Tibial nerve (tissue), 4 donors: ENCODE measurements around the gene LRRC51. TPM values are rescaled to one million over a fixed set of nuclear protein-coding genes. Genes with fewer than 3 reads are reported as not detected.

Source experiments
- DNase-seq, 2 donors: peaks; one replicate each; pipeline ENCODE4 v3.0.0-alpha.2; 2019; ENCODE audit warnings: low spot score in 2 of 2
- H3K27ac ChIP-seq, 4 donors: fragments of 200-600 bp; sonication (generic) in 3 of 4; one replicate each; pipeline ENCODE4 v1.5.1; 2017 to 2019; ENCODE audit warnings: mild to moderate bottlenecking in 1 of 4
- H3K27me3 ChIP-seq, 2 donors: fragments of 200-600 bp; sonication (generic) in 1 of 2; one replicate each; pipeline versions ENCODE4 v1.5.1 to v1.6.0; 2017 to 2019
- H3K36me3 ChIP-seq, 3 donors: fragments of 200-600 bp; sonication (generic); one replicate each; pipeline ENCODE4 v1.5.1; 2018 to 2019
- H3K4me1 ChIP-seq, 4 donors: fragments of 200-600 bp; sonication (generic) in 3 of 4; one replicate each; pipeline ENCODE4 v1.5.1; 2017 to 2019
- H3K4me3 ChIP-seq, 4 donors: fragments of 200-600 bp; sonication (generic) in 3 of 4; one replicate each; pipeline ENCODE4 v1.5.1; 2017 to 2019; ENCODE audit warnings: mild to moderate bottlenecking in 1 of 4, moderate library complexity in 1 of 4
- H3K9me3 ChIP-seq, 4 donors: fragments of 200-600 bp; sonication (generic) in 3 of 4; one replicate each; pipeline ENCODE4 v1.5.1; 2017 to 2019
- EP300 ChIP-seq, 2 donors: sonication (generic); formaldehyde crosslinking; IDR thresholded peaks; one replicate each; pipeline ENCODE4 v1.6.1; 2017; ENCODE audit warnings: antibody characterized with exemption in 2 of 2, mild to moderate bottlenecking in 1 of 2
- POLR2A ChIP-seq, 2 donors: fragments of 450-650 bp; IDR thresholded peaks; one replicate each; pipeline ENCODE4 v1.6.1; 2017; ENCODE audit warnings: antibody characterized with exemption in 2 of 2, mild to moderate bottlenecking in 2 of 2, moderate library complexity in 2 of 2
- WGBS, 2 donors: methylation state at CpG; one replicate each; pipeline ENCODE4 v1.1.5; 2018; 5-methylcytosine and 5-hydroxymethylcytosine counted together
- total RNA-seq, 4 donors: library from RNA; depleted of rRNA; stranded (reverse); fragments of >200 nt; gene quantifications; one replicate each; pipeline ENCODE4 v1.1.0, GENCODE V29; 2016
- TF ChIP-seq, protein P1 (sequence below), 5 experiments: fragments of 200-600 bp in 3 of 5; fragments of 450-650 bp in 2 of 5; sonication (generic) in 3 of 5; IDR thresholded peaks; one replicate each; pipeline ENCODE4 v1.5.1; 2016 to 2019; ENCODE audit warnings: antibody characterized with exemption in 5 of 5, mild to moderate bottlenecking in 3 of 5, moderate library complexity in 2 of 5

LRRC51 gene, protein sequence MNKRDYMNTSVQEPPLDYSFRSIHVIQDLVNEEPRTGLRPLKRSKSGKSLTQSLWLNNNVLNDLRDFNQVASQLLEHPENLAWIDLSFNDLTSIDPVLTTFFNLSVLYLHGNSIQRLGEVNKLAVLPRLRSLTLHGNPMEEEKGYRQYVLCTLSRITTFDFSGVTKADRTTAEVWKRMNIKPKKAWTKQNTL
- total RNA-seq = 10 to 100 TPM in 1 of 4 donors, 1 to 10 TPM in 3; 7.3 to 10.8 (median 9.2) TPM

DNA sequence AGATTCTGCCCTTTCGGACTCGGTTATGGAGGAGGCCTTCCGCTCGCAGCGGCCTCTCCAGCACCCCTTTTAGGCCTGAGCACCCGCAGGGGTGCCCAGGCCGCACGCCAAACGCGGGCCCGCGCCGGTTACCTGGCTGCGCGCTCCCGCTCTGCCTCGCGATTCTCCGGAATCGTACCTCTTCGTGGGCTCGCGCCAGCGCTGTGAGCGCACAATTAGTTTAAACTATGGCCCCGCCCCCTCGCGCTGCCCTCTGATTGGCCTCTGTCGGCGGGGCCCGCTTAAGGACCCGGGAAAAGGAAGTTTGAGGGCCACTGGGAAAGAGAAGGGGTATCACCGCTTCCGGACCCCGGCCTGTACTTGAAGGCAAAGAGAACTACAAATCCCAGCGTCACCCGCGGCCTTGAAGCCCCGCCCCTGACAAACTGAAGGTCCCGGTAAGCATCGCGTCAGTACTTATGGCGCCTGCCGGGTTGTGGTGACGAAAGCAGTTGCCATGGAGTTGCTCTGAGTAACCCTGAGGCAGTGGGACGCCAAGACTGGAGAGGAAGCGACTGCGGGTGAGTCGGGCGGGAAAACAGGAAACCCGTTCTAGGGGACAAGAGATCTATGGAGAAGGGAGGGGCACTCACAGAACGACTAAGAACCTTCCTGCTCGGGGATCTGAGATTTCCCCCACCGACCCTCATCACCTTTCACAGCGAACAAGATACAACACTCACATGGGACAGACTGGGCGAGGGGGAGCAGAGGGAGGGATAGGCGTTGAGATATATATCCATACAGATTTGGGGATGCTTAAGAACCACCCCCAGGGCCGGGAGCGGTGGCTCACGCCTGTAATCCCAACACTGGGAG lies at the start of gene LRRC51, which contains the start of gene NUMA1:
LRRC51 (plus strand) TSS at position 525 of the 858 bp plus-strand sequence. CDS start 8,234 bp downstream, outside the sequence.
NUMA1 (minus strand) TSS at position 217 of the 858 bp plus-strand sequence. CDS start 44,599 bp downstream, outside the sequence.
- WGBS, 2 donors = 0 to 1% methylated on average over 53 to 60 of the region's 60 CpGs
- TF ChIP-seq EP300 (IDR thresholded peaks at IDR 0.05) (peak; percentile 87 to 98), POLR2A (IDR thresholded peaks at IDR 0.05) (peak; percentile 26 to 55)
- TF ChIP-seq, protein P1, sequence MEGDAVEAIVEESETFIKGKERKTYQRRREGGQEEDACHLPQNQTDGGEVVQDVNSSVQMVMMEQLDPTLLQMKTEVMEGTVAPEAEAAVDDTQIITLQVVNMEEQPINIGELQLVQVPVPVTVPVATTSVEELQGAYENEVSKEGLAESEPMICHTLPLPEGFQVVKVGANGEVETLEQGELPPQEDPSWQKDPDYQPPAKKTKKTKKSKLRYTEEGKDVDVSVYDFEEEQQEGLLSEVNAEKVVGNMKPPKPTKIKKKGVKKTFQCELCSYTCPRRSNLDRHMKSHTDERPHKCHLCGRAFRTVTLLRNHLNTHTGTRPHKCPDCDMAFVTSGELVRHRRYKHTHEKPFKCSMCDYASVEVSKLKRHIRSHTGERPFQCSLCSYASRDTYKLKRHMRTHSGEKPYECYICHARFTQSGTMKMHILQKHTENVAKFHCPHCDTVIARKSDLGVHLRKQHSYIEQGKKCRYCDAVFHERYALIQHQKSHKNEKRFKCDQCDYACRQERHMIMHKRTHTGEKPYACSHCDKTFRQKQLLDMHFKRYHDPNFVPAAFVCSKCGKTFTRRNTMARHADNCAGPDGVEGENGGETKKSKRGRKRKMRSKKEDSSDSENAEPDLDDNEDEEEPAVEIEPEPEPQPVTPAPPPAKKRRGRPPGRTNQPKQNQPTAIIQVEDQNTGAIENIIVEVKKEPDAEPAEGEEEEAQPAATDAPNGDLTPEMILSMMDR (IDR thresholded peaks at IDR 0.05) = peak in 1 of 5 experiments; percentile 10

DNA sequence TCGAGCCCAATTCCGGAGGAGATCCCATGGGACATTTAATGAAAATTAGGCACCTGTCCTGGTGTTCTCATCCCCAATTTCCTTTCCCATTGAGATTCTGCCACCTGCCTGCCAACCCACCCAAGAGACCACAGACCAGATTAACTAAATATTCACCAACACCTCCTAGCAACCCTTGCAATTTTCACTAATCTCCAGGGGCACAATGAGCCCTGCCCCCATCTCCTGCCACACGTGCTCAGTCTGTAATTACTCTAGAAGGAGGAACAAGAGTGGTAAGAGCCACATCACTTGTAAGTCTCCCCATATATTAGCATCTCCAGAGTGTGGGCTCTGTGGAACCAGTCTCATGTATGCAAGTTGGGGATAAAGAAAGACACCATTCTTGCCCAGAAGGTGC lies 44.0 kb upstream of the LRRC51 start:
- Histone ChIP-seq H3K27ac (peak overlapping the region in 2 of 4 donors; percentile 31 to 36), H3K4me1 (peaks cover 0 to 78% (median 43%) of the 10 kb centered on the region in 4 donors)
- 35 to 45% methylated on average over 3 of the region's 3 CpGs for WGBS, 2 donors

More for the DNA sequence above, at the start of gene LRRC51, which contains the start of gene NUMA1:
- peaks cover 0 to 8% (median 0%) of the 10 kb centered on the region in 3 donors for H3K36me3 ChIP-seq
- no peaks in the 10 kb centered on the region for H3K27me3 ChIP-seq
- peaks cover 0 to 30% (median 11%) of the 10 kb centered on the region in 4 donors for H3K4me1 ChIP-seq
- DNase-seq = peak; percentile 99 to 100
- H3K27ac ChIP-seq = peak within 1 kb of the TSS; percentile 65 to 95 (median 92)
- peak within 1 kb of the TSS; percentile 45 to 95 (median 68) for H3K4me3 ChIP-seq
- no peaks in the 10 kb centered on the region for H3K9me3 ChIP-seq

DNA sequence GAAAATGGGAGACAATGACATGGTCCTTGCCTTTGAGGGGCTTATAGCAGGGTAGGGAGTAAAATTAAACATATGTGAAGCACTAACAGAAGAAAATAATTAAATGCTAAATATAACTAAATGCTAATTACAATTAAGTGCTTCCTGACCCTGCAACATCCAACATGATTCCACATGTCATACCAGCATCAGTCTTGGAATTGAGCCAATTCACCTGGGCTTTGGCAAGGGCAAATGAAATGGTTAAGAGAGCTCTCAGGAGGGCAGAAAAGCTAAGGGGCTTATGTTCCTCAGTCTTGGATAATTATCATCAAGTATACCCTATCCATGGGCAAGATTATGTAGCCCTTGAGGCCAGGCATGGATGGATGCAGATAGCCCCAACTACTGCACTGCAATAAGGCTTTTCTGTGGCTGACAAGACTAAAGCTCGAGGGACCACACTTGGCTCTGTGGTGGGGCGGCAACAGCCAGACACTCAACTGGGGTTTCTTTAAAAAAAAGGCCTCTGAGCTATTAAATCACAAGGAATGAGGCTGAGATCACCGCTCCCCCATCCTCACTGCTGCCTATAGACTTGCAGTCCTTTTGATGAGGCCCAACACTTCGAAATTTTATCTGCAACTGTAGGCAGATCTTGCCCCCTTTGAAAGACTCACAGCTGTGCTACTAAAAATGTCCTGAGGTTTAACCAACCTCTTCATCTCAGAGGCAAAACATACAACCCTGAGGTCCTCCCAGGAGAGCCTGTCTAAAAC lies 42.9 kb upstream of the LRRC51 start:
- Histone ChIP-seq H3K4me3 (peak overlapping the region in 3 of 4 donors; percentile 8 to 65 (median 60)), H3K27me3 (no peaks in the 10 kb centered on the region), H3K27ac (peak overlapping the region; percentile 91 to 100 (median 97)), H3K36me3 (peaks cover 0 to 32% (median 7%) of the 10 kb centered on the region in 3 donors), H3K4me1 (peaks cover 4 to 80% (median 50%) of the 10 kb centered on the region in 4 donors), H3K9me3 (no peaks in the 10 kb centered on the region)
- DNase-seq = no peak
- TF ChIP-seq POLR2A (IDR thresholded peaks at IDR 0.05) (no peak), EP300 (IDR thresholded peaks at IDR 0.05) (no peak)
- TF ChIP-seq, protein P1 (IDR thresholded peaks at IDR 0.05) = no peak
- WGBS, 2 donors = 25 to 37% methylated on average over 4 of the region's 4 CpGs

More for the DNA sequence above, 44.0 kb upstream of the LRRC51 start:
- DNase-seq = no peak
- Histone ChIP-seq H3K27me3 (no peaks in the 10 kb centered on the region), H3K4me3 (no peak overlapping the region), H3K36me3 (peaks cover 0 to 40% (median 7%) of the 10 kb centered on the region in 3 donors), H3K9me3 (no peaks in the 10 kb centered on the region)
- TF ChIP-seq EP300 (IDR thresholded peaks at IDR 0.05) (no peak), POLR2A (IDR thresholded peaks at IDR 0.05) (no peak)
- TF ChIP-seq, protein P1 (IDR thresholded peaks at IDR 0.05) = no peak

DNA sequence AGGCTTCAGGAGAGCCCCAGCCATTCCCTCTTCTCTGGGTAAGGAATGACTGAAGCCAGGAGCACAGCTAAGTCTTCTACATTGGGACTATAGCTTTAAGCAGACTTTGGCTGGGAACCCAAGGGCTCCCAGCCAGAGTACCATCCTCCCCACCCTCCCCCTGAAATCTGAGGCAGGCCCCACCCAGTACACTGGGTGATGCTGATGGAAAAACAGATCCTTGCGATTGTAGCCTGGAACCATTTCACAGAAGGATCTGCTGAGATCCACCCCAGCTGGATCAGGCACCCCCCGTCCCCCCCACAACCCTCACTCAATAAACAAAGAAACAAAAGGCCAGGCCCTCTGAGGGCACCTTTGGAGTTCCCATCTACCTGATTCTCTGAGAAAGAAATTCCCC lies 42.2 kb upstream of the LRRC51 start:
- TF ChIP-seq, protein P1 (IDR thresholded peaks at IDR 0.05) = no peak
- TF ChIP-seq POLR2A (IDR thresholded peaks at IDR 0.05) = peak; percentile 30 to 73
- peak; percentile 28 to 94 for TF ChIP-seq EP300 (IDR thresholded peaks at IDR 0.05)
- DNase-seq = peak; percentile 60 to 71
- Histone ChIP-seq H3K27me3 (no peaks in the 10 kb centered on the region), H3K4me1 (peaks cover 4 to 80% (median 51%) of the 10 kb centered on the region in 4 donors), H3K36me3 (peaks cover 0 to 25% (median 7%) of the 10 kb centered on the region in 3 donors), H3K27ac (peak overlapping the region; percentile 91 to 100 (median 97)), H3K4me3 (peak overlapping the region; percentile 43 to 65 (median 58)), H3K9me3 (no peaks in the 10 kb centered on the region)
- WGBS, 2 donors = 10 to 13% methylated on average over 2 of the region's 2 CpGs
